GM18520 (cell line): ENCODE results near the gene PIN4.
"Not testable (repeated sequence)": the region's sequence is repeated elsewhere in the genome, so short reads cannot be mapped to it uniquely, and the experiment has no call there.

Experiments
- ATAC-seq: cut with Tn5 transposase; IDR thresholded peaks from one replicate; pipeline ENCODE4 v1.9.1; 2021; ENCODE audit not compliant: unreplicated experiment

The PIN4 gene

DNA sequence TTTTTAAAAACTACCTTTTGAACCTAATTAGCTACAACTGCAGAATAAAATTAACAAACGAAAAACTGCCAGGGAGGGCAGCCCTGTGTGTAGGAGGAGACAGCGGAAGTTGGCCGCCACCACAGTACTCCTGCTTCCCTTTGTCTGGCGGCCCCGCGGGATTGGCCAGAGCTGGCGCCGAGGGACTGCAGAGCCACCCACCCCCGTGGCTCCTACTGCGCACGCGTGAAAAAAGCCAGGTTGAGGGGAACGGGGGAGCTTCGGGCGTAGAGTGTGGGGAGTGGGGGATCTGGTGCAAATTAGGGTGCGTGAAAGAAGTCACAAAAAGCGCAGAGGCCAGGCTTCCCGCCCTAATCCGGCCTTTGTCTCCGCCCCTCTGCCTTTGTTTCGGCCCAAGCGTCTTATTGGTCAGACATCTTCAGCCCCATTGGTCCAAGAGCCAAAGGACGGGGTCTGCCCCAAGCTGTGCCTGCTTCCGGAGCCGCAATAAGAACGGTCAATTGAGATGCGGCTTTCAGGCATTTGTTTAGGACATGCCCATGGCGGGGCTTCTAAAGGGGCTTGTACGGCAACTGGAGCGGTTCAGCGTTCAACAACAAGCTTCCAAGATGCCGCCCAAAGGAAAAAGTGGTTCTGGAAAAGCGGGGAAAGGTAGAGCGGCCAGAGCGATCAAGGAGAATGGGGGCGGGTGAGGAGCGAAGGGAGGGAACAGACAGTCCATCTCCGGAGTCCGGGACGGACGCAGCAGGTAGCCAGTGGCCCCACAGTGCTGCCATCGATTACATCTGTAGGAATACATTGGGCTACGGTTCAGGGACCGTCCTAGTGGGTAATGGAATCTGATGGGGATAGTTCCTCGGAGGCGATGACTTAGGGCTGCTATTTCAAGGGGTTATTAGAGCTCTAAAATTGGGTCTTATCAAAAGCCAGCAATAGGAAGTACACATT, at the start of gene PIN4:
Gene PIN4 (plus strand): TSS at position 580 of the 948 bp plus-strand sequence. CDS start 29 bp downstream, at position 609.
- ATAC-seq = peak; percentile 84

- ATAC-seq = no peak
Measured at GRCh38 chrX:72132456-72132855, 49.1 kb upstream of the PIN4 start.

DNA sequence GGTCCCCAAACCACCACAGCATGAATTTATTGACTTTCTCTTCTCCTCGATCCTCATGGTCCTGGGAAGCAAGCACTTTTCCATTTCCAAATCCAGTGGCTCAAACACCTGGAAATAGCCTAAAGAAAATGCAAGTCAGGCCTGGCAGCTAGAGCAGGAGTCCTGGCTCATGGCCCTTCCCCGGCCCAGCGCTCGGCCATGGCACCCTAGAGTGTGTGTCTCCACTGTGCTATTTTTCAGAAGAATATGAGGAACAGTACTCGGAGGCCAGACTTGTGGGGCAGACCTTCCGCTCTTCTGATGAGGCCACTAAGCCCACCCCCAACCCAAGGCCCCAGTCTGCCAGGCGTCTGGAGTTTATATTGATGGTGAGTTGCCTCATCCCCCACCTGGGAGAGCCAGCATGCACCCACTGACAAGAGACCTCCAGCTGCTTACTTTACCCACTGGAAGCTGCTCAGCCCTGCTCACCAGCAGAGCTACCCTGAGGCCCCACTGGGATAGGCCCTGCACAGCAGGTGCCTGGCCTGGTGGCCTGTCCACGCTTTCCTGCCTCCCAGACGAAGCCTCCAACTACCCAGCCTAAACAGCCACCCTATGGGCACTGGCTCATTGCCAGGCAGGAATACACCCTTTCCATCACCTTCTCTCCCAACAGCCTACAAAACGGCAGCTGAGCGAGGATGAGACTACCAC, 47.6 kb upstream of the PIN4 start:
- no peak for ATAC-seq

- no peak for ATAC-seq
Measured at GRCh38 chrX:72137846-72138495, 43.6 kb upstream of the PIN4 start.

DNA sequence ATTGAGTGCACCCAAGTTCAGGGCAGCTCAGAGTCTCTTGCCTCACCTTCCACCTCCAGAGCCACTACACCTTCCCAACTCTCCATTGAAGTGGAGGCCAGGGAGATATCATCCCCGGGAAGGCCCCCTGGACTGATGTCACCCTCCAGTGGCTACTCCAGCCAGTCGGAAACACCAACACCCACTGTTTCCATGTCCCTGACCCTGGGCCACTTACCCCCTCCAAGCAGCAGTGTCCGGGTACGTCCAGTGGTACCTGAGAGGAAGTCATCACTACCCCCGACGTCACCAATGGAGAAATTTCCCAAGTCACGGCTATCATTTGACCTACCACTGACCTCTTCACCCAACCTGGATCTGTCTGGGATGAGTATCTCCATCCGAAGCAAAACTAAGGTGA, 42.0 kb upstream of the PIN4 start:
- no peak for ATAC-seq

DNA sequence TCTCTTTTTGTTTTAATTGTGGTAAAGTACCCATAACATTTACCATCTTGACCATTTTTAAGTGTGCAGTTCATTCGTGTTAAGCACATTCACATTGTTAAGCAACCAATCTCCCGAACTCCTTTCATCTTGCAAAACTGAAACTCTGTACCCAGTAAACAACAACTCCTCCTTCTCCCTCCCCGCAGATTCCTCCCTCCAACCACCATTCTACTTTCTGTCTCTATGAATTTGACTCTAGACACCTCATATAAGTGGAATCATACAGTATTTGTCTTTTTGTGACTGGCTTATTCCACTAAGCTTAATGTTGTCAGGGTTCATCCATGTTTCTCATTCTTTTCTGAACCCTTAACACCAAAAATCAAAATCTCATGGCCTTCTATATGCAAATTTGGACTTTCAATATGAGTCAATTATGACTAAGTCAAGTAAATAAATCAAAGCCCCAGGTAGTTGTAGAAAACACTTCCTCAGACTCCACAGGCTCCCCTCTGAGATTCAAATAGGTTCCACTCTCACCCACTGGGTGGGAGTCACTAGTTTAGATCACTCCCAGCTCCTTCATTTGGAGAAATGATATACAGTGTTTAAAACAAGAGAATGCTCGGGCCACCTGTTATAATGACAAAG, 40.1 kb upstream of the PIN4 start:
- ATAC-seq = no peak

GRCh38 chrX:72142094-72142793, 39.3 kb upstream of the PIN4 start:
- ATAC-seq = no peak

- no peak for ATAC-seq
Measured at GRCh38 chrX:72142794-72143608, 38.6 kb upstream of the PIN4 start.

GRCh38 chrX:72143609-72143907, 38.0 kb upstream of the PIN4 start:
- ATAC-seq = no peak

- no peak for ATAC-seq
Measured at GRCh38 chrX:72145181-72145580, 36.4 kb upstream of the PIN4 start.

GRCh38 chrX:72146527-72146926, 35.0 kb upstream of the PIN4 start:
- no peak for ATAC-seq

GRCh38 chrX:72158773-72159172, 22.8 kb upstream of the PIN4 start:
- ATAC-seq = no peak

DNA sequence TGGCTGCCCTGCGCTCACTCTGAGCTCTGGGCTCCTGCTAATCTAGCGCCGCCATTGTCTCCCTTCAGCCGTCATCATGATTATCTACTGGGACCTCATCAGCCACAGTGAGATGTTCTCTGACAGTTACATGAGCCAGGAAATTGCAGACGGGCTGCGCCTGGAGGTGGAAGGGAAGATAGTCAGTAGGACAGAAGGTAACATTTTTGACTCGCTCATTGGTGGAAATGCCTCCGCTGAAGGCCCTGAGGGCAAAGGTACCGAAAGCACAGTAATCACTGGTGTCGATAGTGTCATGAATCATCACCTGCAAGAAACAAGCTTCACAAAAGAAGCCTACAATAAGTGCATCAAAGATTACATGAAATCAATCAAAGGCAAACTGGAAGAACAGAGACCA, 21.8 kb upstream of the PIN4 start:
- no peak for ATAC-seq

GRCh38 chrX:72165551-72165950, 16.0 kb upstream of the PIN4 start:
- no peak for ATAC-seq

DNA sequence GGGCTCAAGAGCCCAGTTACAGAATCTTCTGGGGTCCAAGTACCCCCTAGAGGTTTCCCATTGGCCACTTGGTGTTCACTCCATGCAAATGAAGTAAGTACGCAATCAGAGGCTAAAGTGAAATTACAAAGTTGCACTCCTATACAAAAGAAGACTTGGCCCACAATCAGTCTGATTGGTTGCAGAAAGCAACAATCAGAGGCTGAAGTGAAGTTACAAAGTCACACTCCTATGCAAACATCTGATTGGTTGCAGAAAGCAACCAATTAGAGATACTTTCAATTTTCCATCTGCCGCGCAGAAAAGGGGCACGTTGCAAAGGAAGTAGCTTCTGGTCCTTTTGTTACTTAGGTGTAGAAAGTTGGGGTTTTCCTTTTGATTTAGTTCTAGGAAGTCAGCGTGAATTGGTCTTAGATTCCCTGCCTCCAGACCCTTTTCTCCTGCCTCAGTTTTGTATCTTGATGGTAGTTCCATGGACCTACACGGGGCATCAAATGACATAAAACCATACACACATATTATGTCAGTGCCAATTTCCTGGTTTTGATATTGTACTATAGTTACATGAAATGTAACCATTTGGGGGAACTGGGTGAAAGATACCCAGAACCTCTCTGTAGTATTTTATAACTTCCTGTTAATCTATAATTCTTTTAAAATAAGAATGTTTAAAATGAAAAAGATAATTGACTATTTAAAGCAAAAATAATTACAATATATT, 12.4 kb upstream of the PIN4 start:
- no peak for ATAC-seq

GRCh38 chrX:72176289-72176688, 5.3 kb upstream of the PIN4 start:
- ATAC-seq = not testable (repeated sequence)

GRCh38 chrX:72176981-72177380, 4.6 kb upstream of the PIN4 start:
- ATAC-seq = no peak

DNA sequence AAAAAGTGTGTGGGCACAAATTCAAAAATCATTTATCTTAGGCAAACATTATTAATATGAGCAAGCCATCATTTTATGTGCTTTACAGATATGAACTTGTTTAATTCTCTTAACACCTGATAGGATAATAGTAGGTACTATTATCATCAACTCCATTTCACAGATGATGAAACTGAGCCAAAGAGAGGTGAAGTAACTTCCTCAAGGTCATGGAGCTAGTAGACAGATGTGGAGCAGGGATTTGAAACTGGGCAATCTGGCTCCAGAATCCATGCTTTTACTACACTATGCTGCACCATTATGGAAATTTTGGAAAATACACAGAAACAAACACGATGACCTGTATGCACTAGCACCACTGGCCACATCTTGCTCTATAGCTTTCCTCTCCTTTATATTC, 1.0 kb upstream of the PIN4 start:
- no peak for ATAC-seq

- no peak for ATAC-seq
Measured at GRCh38 chrX:72182924-72183323, 1.4 kb downstream of the PIN4 start.
